Measurements from ENCODE around the gene NKTR.

Gene NKTR

GRCh38 chr3:42652611-42653302 lies 52.3 kb downstream of the NKTR start:
- H3K4me3 ChIP-seq (ENCODE audit: low read depth, low read length) = no peak overlapping the region
- peak; percentile 86 for DNase-seq (ENCODE audit: low read depth)
- TF ChIP-seq MYC (IDR thresholded peaks at IDR 0.05; ENCODE audit: low read depth, low read length) = no peak
- TF ChIP-seq POLR2A (IDR thresholded peaks at IDR 0.05; ENCODE audit: extremely low read depth, insufficient read length) = peak; percentile 72
- TF ChIP-seq, protein P1, sequence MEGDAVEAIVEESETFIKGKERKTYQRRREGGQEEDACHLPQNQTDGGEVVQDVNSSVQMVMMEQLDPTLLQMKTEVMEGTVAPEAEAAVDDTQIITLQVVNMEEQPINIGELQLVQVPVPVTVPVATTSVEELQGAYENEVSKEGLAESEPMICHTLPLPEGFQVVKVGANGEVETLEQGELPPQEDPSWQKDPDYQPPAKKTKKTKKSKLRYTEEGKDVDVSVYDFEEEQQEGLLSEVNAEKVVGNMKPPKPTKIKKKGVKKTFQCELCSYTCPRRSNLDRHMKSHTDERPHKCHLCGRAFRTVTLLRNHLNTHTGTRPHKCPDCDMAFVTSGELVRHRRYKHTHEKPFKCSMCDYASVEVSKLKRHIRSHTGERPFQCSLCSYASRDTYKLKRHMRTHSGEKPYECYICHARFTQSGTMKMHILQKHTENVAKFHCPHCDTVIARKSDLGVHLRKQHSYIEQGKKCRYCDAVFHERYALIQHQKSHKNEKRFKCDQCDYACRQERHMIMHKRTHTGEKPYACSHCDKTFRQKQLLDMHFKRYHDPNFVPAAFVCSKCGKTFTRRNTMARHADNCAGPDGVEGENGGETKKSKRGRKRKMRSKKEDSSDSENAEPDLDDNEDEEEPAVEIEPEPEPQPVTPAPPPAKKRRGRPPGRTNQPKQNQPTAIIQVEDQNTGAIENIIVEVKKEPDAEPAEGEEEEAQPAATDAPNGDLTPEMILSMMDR (IDR thresholded peaks at IDR 0.05; ENCODE audit: low read depth, low read length) = no peak

DNA sequence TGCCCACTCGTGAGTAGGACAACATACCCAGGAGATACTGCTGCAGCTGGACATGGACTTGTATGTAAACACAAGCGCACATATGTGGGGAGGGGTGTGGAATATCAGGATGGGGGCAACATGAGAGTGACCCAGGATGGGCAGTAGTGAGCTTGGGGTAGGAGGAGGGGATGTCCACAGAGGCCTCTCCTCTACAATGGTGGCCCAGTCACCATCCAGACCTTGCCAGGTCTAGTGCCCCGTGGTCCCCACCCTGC lies 52.7 kb downstream of the NKTR start:
- H3K4me3 ChIP-seq (ENCODE audit: low read depth, low read length) = no peak overlapping the region
- no peak for DNase-seq (ENCODE audit: low read depth)
- TF ChIP-seq MAX (IDR thresholded peaks at IDR 0.05; ENCODE audit: low read depth, low read length) (no peak), POLR2A (IDR thresholded peaks at IDR 0.05; ENCODE audit: extremely low read depth, insufficient read length) (no peak), MYC (IDR thresholded peaks at IDR 0.05; ENCODE audit: low read depth, low read length) (no peak)
- TF ChIP-seq, protein P1 (IDR thresholded peaks at IDR 0.05; ENCODE audit: low read depth, low read length) = no peak

DNA sequence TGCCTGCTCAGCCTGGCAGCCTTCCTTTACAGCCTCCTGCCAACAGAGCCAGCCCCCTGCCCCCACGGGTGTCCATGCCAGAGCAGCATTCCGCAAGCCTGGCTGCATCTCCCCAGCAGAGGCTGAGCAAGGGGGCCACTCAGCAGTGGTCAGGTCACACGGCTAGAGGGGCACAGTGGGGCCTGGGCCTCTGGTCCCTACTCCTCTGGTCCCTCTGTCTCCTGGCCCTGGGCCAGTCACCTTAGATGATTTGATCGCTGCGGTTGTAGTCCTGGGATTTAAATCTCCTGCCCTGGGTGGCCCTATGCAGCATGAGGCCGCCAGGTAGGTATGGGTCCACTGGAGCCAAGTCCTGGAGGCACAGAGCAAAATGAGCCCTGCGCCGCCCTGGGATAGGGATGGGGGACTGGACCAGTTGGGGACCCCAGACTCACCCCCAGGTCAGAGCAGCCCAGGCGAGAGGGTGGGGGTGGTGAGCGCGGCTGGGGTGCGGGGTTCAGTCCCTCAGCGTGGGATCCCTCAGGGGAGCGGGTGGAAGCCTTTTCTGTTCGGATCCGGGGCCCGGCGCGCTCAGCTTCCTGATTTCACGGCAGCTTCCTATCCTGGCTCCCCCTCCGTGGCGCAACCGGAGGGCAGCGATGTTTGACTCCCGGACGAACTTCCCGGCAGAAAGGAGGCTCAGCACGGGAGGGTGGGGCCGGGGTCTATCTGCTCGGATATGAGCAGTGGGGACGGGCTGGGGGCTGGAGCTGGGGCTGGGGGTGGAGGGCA lies 53.3 kb downstream of the NKTR start, which contains the start of gene ZBTB47:
ZBTB47 (plus strand) TSS at position 138 of the 771 bp plus-strand sequence. CDS start 4,659 bp downstream, outside the sequence.
- DNase-seq (ENCODE audit: low read depth) = peak; percentile 58

DNA sequence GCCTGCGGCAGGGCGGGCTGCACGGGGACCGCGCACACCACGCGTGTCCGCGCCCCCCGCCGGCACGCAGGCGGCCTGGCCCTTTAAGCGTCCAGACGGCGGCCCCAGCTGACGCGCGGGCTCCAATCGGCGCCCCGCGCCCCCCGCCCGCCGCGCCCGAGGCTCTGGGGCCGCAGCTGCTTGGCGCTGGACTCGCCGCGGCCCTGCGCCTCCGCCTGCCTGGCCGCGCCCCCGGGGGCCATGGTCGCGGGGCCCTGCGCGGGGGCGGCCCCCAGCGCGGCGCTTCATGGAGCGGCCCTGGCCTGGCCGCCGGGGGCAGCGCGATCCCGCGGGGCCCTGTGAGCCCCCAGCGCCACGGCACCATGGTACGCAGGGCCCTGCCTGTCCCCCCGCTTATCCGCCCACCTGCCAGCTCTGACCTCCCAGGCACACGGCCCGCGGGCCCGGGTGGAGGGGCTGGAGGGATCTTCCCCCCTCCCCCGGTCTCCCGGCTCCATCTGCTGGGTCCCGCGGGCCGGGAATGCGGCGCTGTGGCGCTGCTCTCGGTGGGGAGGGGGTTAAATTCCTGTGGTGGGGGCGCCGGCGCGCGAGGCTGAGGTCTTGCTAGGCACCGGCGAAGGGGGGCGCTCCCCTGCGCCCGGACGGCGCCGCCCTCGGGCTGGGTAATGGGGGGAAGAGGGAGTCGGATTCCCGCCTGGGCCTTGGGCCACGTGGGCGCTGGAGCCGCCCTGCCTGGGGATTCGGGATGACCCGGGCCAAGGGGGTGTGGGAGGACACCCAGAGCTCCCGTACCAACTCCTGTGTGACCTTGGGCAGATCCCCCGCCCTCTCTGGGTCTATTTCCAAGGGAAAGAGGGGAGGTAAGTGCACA lies 54.1 kb downstream of the NKTR start:
- peak; percentile 43 for DNase-seq (ENCODE audit: low read depth)
- H3K4me3 ChIP-seq (ENCODE audit: low read depth, low read length) = no peak overlapping the region
- TF ChIP-seq MAX (IDR thresholded peaks at IDR 0.05; ENCODE audit: low read depth, low read length) = no peak
- no peak for TF ChIP-seq MYC (IDR thresholded peaks at IDR 0.05; ENCODE audit: low read depth, low read length)
- TF ChIP-seq, protein P1 (IDR thresholded peaks at IDR 0.05; ENCODE audit: low read depth, low read length) = no peak
- TF ChIP-seq POLR2A (IDR thresholded peaks at IDR 0.05; ENCODE audit: extremely low read depth, insufficient read length) = no peak

More for the DNA sequence above, 53.3 kb downstream of the NKTR start, which contains the start of gene ZBTB47:
- H3K4me3 ChIP-seq (ENCODE audit: low read depth, low read length) = no peak within 1 kb of the TSS
- no peak for TF ChIP-seq MAX (IDR thresholded peaks at IDR 0.05; ENCODE audit: low read depth, low read length)
- no peak for TF ChIP-seq POLR2A (IDR thresholded peaks at IDR 0.05; ENCODE audit: extremely low read depth, insufficient read length)
- TF ChIP-seq, protein P1 (IDR thresholded peaks at IDR 0.05; ENCODE audit: low read depth, low read length) = no peak
- no peak for TF ChIP-seq MYC (IDR thresholded peaks at IDR 0.05; ENCODE audit: low read depth, low read length)

DNA sequence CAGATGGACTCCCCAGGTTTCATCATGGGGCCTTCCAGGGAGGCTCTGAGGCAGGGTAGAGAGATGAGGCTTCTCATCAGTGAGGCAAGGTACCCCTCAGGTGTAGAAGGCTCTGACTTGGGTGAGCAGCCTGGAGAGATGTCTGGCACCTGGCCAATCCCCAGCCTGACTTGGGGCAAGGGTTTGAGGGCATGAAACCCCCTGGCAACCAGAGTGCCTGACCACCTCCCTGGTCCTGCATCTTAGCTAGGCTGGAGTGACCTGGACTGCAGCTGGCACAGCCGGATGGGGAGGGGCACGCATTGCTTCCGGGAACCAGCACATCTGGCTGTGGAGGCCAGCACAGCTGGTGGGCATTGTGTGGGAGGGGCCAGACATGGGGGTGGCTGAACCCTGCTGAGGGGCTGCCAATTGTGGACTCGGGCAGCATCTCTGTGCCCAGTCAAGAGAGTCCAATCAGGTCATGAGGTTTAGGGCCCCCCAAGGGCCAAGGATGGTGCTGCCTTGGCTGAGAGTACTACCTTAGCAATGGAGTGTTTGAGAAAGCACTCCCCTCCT lies 54.9 kb downstream of the NKTR start:
- no peak for TF ChIP-seq MAX (IDR thresholded peaks at IDR 0.05; ENCODE audit: low read depth, low read length)
- TF ChIP-seq MYC (IDR thresholded peaks at IDR 0.05; ENCODE audit: low read depth, low read length) = no peak
- H3K4me3 ChIP-seq (ENCODE audit: low read depth, low read length) = no peak overlapping the region
- no peak for DNase-seq (ENCODE audit: low read depth)

Measured in NB4 (cell line).